Left renal cortex interstitium (tissue), 4 donors: Measurements from ENCODE around the gene OSBPL10. TPM values are rescaled to one million over a fixed set of nuclear protein-coding genes. Genes with fewer than 3 reads are reported as not detected.

Experiments used
- DNase-seq, 4 donors: peaks; one replicate each; pipeline ENCODE4 v3.0.0-alpha.2; 2013; ENCODE audit warnings: low read depth in 4 of 4, low spot score in 2 of 4, missing footprints in 1 of 4
- polyA plus RNA-seq, 4 donors: library from polyadenylated mRNA; unstranded; fragments of 120-200 nt; gene quantifications; one replicate each; pipeline ENCODE4 v1.2.1, GENCODE V29; 2013; ENCODE audit not compliant: insufficient read length in 4 of 4

Gene OSBPL10
- polyA plus RNA-seq, 4 donors: 18.3 to 26.0 (median 21.5) TPM

DNA sequence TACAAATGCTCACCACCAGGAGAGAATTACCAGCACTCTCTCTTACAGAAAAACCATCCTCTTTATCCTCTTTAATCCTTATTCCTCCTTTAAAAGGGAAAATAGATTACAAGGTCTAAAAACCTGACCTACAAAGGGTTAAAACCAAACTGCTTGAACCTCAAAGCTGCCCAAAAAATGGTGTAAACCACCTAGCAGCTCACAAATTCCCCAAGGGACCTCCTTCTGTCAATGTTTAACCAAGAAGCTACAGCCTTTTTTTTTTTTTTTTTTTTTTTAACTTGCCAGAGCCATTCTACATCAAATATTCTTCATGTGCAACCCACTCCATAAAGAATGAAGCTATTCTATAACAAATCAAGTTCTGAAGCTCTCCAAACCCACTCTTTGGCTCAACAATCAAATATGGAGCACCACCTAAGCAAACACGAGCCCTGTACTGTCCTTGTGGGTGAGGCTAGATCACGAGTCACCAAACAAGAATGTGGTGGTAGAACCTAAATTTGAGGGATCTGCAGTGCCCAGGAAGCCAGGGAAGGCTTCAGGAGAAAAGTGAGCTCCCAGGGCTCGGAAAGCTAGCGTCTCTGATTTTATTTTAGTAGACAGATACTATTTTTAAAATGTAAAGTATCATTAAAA lies 20.1 kb downstream of the OSBPL10 start:
- DNase-seq: no peak

DNA sequence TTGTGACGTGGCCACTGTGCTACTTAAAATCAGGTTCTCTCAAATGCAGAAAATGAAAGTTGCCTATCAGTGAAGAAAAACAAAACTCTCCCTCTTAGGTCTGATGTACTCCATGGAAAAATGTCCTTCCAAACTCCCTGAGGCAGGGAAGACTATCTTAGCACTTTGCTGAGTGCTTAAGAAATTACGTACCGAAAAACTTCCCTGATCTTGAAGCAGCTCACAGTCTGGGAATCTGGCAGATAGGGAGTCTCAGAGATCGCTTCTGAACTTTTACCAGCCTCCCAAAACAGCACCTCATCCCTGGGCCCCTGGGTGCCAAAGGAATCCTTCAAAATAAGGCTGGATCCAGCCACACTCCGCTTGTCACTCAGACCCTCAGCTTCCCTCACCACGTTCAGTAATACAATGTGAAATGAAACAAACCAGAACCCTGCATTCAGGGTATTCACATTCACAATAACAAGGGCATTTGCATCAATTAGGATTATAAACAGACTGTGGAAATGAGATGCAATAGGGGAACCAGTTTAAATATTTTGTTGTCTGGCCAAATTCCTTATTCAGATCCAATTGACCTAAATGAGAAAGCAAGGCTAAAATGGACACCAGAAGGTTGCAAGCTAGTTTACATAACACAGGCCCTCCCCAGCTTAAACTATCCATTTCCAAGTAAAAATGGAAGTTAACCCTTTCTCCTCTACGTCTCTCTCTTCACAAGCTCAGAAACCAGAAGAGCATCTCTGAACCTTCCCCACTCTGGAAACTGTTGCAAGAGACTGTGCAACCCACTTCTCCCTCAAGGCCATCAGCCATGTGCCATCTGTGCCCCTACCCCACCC lies 20.9 kb downstream of the OSBPL10 start:
- DNase-seq: no peak

DNA sequence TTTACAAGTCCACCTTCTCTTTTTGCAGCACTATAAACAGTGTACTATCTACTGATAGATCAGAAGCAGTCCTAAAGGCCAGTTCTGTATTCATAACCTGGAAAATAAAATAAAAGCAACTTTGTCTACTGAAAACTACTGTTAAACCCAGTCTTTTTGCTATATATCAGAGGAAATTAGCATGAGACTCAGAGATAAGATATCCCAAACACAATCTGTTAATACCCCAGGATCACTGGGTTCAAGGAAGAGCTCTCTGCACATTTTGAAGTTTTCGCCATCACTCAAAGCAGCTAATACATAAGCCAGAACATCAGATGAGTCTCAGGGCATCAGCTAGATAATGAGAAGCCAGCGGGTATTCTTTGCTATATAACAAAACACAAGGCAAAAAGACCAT lies 21.8 kb downstream of the OSBPL10 start:
- no peak for DNase-seq

DNA sequence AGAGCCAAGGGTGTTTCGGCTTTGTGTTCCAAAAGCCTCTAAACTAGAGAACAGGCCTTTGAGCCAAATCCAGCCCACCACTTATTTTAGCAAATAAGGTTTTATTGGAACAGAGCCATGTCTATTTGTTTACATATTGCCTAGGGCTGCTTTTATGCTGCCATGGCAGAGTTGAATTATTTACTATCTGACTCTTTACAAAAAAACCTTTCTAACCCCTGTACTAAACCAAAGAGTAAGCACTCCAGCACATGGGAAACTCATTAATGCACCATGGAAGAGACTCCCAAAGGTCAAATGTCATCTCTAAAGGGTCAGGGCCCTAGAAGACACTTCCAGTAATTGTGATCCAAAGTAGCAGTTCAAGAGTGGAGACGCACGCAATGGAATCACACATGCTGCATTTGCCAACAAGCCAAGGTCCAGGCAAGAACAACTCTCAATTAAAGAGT lies 22.3 kb downstream of the OSBPL10 start:
- DNase-seq: no peak

DNA sequence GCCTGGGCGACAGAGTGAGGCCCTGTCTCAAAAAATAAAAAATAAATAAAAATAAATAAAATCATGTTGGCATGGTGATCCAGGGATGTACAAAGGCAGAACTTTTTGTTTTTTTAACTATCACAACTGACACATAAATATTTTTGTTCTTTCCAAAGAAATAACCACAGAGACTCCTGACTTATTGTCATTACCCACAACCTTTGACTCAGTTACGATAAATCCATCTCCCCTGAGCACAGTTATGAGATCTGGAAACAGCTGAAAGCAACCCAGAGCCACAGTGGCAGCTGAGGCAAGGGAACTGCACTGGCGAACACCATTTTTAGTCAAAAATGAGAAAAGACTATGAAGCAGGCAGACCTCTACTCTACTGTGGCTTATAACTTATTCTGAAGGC lies 24.0 kb downstream of the OSBPL10 start:
- DNase-seq: no peak

DNA sequence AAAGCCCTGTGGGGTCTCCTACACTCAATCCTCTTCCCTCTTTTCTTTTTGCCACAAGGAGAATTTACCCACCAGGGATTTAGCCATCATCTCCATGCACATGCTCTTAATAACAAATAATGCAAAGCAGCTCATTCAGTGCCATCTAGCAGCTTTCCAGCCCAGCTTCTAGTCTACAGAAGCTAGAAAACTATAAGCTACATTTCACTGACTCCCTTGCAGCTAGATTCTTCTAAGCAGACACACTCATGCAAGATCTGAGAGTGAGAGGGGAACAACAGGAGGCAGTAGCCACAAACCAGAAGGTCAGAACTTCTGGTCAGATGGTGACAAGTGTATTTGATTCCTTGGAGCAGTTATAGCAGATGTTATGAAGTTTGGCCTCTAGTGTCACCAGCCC lies 25.5 kb downstream of the OSBPL10 start:
- no peak for DNase-seq

DNA sequence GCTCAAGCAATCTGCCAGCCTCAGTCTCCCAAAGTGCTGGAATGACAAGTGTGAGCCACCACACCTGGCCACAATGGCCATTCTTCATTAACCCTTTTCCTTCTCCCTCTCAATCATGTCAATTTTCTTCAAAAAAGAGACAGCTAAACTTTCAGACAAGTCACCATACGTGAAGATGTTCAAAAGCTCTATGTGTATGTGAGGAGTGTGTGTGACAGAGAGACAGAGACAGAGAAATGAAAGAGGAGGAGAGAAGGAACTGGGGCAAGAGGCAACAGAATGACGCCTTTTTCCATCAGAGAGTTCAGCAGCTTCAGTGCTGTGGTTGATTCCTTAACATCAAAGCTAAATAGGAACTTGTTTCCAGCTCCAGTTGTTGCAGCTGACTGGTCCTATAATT lies 27.4 kb downstream of the OSBPL10 start:
- DNase-seq: no peak

DNA sequence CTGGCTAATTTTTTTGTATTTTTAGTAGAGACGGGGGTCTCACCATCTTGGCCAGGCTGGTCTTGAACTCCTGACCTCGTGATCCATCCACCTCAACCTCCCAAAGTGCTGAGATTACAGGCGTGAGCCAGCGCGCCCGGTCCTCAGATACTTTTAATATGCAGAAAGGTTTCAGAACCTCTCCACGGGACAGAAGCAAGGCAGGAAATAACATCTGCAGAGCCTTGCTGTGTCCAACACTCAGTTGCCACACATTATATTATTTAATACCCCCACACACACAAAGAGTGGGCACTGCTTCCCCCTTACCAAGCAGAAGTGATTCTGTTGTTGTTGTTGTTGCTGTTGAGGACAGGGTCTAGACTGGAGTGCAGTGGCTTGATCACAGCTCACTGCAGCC lies 28.0 kb downstream of the OSBPL10 start:
- DNase-seq: no peak

DNA sequence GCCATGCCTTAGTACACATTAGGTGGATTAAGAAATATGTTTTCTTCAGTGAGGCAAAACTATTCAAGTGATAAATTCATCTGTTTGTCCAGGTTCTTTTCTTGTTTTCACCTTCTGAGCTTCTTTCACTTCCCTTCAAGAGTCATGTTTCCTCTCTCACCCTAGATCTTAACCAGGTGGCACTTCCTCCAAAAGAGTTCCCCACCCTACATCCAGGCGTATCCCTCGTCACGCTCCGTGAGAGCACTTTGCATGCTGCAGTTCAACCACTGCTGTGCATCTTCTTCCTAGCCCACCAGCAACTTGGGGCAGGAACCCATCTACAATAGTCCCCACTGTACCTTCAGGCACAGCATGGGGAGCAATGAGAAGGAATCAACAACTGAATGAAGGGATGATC lies 28.9 kb downstream of the OSBPL10 start:
- DNase-seq: no peak

DNA sequence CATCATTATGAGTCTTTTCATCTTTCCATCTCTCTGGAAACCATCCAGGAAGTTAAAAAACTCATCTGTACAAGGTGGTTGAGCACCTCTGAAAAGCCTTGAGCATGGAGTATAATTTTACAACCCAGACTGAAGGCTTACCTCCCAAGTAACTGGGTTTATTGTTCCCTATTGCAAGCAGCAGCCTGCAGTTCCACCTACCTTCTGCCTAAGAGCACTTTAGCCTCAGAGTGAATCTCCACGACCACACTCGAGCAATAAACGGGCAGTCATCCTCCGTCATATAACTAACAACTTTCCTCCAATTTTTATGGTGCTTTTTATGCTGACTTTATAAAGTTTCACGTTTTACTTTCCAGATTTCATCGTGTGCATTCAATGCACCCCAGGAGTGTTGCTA lies 32.8 kb downstream of the OSBPL10 start:
- DNase-seq: no peak

DNA sequence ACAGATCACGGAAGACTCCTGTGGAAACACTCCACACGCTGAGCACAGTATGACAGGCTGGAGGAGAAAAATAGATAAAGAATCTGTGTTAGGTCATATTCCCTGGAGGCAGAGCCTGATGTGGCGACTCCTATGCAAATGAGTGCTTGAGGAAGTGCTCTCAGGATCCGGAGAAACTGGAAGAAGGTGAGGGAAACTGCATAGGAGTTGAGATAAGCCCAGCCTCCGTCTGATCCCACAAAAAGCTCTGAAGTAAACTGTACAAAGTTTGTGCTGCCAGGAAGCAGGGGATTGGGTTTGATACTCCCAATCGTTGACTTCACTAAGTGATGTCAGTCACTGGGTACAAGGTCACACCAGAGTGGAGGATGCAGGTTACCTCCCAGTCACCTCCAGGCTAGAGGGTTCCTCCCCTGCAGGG lies 33.4 kb downstream of the OSBPL10 start:
- no peak for DNase-seq

DNA sequence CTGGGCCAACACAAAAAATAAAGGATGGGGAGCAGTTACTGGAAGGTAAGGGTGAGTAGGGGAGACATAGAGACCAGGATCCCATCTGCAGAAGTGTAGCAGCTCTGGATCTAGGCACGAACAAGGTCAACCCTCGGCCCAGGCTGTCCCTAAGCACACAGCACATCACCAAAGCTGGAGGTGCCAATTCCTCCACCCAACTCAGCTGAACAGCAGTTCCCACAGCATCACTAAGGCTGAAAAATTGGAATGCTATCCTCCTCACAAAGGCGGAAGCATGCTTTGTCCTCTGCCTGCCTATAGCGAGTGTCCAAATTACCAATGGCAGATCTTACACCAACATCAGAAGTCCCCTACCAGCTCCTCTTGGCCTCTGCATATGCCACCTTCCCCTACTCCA lies 33.9 kb downstream of the OSBPL10 start:
- DNase-seq: no peak

DNA sequence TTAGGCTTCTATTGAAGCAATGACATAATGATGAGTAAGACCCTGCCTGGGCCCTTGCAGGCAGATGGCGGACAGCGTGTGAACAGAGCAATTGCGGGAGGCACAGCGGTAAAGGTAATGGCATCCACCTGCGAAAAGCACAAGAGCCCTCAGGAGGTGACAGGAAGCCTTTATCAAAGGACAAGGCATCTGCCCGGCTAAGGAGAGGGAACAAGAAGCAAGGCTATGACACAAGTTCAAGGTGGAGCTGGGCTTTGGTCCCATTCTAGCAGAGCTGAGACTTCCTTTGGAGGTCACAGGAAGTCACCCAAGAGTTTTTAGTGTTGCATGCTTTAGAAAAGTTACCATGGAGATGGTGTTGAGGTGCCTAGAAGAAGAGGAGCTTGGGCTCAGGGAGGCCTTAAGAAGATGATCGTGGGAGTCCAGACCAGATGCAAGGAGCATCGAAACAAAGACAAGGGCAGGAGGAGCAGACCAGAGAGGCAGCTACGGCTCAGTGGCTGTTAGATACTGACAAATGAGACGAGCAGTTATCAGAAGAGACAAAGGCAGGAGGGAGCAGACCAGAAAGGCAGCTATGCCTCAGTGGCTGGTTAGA lies 34.5 kb downstream of the OSBPL10 start:
- no peak for DNase-seq

DNA sequence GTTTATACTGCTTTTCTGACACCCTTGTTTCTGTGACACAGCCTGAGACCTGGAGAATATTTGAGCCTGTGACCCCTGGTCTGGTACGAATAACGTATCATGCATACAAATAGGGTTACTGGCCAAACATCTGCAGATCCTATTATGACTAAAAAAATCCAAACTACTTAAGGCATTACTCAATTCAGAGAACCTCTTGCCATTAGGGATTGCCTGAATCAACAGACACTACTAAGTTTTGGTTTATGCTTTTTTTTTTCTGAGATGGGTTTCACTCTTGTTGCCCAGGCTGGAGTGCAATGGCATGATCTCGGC lies 35.4 kb downstream of the OSBPL10 start:
- no peak for DNase-seq

DNA sequence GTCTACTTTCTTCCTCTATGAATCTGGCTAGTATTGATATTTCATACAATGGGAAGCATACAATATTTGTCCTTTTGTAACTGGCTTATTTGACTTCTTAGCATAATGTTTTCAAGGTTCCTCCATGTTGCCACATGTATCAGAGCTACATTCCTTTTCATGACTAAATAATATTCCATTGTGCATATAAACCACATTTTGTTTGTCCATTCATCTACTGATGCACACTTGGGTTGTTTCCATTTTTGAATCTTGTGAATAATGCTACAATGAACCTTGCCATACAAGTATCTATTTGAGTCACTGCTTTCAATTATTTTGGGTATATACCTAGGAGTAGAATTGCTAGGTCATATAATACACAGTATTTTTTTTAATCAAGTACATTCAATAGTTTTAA lies 38.0 kb downstream of the OSBPL10 start:
- DNase-seq: no peak

DNA sequence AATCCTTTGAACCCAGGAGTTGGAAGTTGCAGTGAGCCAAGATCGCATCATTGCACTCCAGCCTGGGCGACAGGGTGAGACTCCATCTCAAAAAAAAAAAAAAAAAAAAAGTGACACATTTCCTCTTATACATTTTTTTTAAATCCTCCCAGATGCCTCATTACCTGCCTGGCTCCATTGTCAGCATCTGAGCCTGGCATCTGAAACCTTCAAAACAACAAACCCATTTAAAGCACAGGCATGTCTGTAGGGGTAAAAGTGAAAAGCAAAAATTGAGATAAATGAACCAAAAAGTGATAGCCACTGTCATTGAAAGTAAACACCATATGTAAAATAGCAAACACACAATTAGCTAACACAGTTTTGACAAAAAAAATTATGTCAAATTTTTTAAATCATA lies 38.6 kb downstream of the OSBPL10 start:
- DNase-seq: no peak

DNA sequence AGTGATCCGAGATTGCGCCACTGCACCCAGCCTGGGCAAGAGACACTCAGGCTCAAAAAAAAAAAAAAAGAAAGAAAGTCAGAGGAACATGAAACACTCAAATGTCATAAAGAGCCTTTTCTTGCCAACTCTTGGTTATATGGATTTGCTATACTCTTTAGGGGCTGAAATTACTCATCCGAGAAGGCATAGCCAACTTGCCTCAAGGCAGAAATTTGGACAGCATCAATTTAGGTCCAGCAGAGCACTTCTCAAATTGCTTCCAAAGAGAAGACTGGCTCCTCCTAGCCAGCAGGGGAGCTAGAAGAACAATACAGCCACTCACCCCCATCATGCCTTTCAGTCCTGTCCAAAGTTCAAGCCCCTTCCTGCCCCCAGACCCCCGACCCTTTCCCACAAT lies 43.8 kb downstream of the OSBPL10 start:
- no peak for DNase-seq

DNA sequence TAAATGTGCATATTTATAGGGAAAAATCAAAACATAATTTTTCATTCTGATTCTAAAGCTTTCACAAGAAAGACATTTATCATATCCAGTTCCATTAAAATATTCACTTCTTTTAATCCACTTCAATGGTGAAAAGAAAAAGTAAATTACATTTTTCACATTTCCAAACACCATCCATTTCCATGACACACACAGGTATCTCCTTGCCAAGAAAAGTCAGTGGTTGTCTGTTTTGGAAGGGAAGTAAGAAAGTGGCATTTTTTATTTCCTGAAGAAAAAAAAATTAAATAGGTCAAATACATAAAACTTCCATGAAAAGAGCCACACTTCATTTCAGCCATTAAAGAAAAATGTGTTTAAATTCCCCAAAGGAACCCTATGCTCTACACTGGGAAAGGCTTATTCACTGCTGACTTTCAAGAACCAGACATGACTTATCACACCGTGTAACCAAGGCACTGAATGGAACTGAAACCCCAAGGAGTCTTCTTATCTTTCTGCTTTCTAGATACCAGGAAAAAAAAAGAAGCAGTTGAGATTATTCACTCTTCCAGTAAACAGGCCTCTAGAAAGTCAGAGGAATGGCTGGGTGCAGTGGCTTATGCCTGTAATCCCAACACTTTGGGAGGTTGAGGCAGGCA lies 44.5 kb downstream of the OSBPL10 start:
- no peak for DNase-seq

DNA sequence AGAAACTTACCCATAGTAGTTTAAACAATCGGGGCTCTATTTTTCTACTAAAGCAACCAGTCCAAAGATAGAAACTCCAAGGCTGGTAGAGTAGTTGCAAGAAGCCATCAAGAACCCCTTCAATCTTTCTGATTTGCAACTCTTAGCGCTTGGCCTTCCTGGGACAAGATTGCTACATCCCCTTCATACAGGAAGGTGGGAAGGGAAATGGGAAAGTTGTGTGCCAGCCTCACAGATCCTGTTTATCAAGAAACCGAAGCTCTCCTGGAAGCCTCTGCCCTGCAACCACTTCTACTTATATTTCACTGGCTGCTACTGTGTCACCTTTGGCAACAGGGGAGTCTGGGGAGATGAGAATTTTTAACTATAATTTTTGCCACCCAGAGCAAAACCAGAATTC lies 46.2 kb downstream of the OSBPL10 start:
- DNase-seq: no peak

DNA sequence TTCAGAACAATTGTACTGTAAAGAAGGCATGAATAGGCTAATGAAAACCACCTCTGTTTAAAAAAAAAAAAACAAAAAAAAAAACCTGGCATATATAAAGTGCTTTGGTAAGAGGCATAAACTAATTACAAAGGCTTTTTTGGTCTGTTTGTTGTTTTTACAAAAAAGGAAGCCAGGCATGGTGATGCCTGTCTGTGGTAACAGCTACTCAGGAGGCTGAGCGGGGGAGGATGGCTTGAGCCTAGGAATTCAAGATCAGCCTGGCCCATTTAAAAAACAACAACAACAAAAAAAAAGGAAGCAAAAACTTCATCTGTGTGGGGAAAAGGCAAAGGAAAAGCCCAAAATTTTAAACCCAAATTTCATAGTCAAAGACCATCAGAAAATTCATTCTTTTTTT lies 47.0 kb downstream of the OSBPL10 start:
- no peak for DNase-seq

DNA sequence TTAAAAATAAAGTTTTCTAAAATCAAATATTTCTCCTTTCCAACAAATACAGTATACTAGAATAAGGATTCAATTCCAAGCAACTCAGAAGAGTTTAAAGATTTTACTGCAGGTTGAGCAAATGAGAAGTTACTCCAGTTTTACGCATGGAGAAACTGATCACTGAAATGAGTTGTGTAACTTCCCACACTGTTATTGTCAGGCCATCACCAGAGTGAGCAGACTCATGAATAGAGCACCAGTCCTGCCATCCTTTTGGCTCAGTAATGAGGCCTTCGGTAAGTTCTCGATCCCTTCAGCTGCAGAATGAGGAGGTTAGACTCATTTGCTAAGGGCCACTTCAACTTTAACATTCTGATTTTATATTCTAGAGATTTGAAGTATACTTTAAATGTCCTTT lies 48.1 kb downstream of the OSBPL10 start:
- no peak for DNase-seq
